WERI-Rb-1 (cell line): ENCODE results near the gene NTN1.

Source experiments
- DNase-seq: peaks from one replicate; pipeline ENCODE4 v3.0.0-alpha.2; 2020
- H3K27ac ChIP-seq: fragments of 250-450 bp; sonication (Bioruptor Pico); 2 replicates; pipeline ENCODE4 v1.5.1; 2020; ENCODE audit warnings: mild to moderate bottlenecking, moderate library complexity
- H3K27me3 ChIP-seq: fragments of 250-450 bp; sonication (Bioruptor Pico); 2 replicates; pipeline ENCODE4 v1.5.1; 2021; ENCODE audit warnings: mild to moderate bottlenecking, low read depth, moderate library complexity; ENCODE audit not compliant: insufficient read depth, severe bottlenecking
- H3K36me3 ChIP-seq: fragments of 250-450 bp; sonication (Bioruptor Pico); 2 replicates; pipeline ENCODE4 v1.5.1; 2020; ENCODE audit warnings: mild to moderate bottlenecking, moderate library complexity
- H3K4me3 ChIP-seq: 2 replicates; pipeline ENCODE4 v1.5.1; 2011; ENCODE audit warnings: low read depth, mild to moderate bottlenecking, control low read depth, low read length
- H3K9me3 ChIP-seq: fragments of 250-450 bp; sonication (Bioruptor Pico); 2 replicates; pipeline ENCODE4 v1.5.1; 2021; ENCODE audit warnings: mild to moderate bottlenecking, moderate library complexity; ENCODE audit not compliant: severe bottlenecking
- CTCF ChIP-seq: IDR thresholded peaks from 2 replicates; pipeline ENCODE4 v1.5.1; 2011; ENCODE audit warnings: low read depth, mild to moderate bottlenecking, control low read depth, inconsistent platforms, low read length

The NTN1 gene

GRCh38 chr17:9062399-9062902 lies 41.1 kb downstream of the NTN1 start:
- H3K27me3 ChIP-seq, result no peaks in the 10 kb centered on the region
- DNase-seq, result no peak
- no peak overlapping the region for H3K4me3 ChIP-seq
- no peaks in the 10 kb centered on the region for H3K9me3 ChIP-seq
- H3K36me3 ChIP-seq, result no peaks in the 10 kb centered on the region
- no peak overlapping the region for H3K27ac ChIP-seq
- TF ChIP-seq CTCF, result no peak

- H3K4me3 ChIP-seq, result no peak overlapping the region
- DNase-seq, result no peak
- no peaks in the 10 kb centered on the region for H3K36me3 ChIP-seq
- no peak for TF ChIP-seq CTCF
- H3K27me3 ChIP-seq, result no peaks in the 10 kb centered on the region
- H3K9me3 ChIP-seq, result no peaks in the 10 kb centered on the region
- no peak overlapping the region for H3K27ac ChIP-seq
Observed at GRCh38 chr17:9064311-9064834, 43.1 kb downstream of the NTN1 start.

- no peak overlapping the region for H3K27ac ChIP-seq
- TF ChIP-seq CTCF, result no peak
- no peaks in the 10 kb centered on the region for H3K36me3 ChIP-seq
- DNase-seq, result no peak
- no peaks in the 10 kb centered on the region for H3K27me3 ChIP-seq
- H3K4me3 ChIP-seq, result no peak overlapping the region
- no peaks in the 10 kb centered on the region for H3K9me3 ChIP-seq
Observed at GRCh38 chr17:9071016-9071415, 49.7 kb downstream of the NTN1 start.

- TF ChIP-seq CTCF, result no peak
- Histone ChIP-seq H3K9me3 (no peaks in the 10 kb centered on the region), H3K27ac (no peak overlapping the region), H3K27me3 (no peaks in the 10 kb centered on the region), H3K4me3 (no peak overlapping the region), H3K36me3 (no peaks in the 10 kb centered on the region)
- DNase-seq, result no peak
Observed at GRCh38 chr17:9071811-9072498, 50.6 kb downstream of the NTN1 start.

- no peak for TF ChIP-seq CTCF
- no peak overlapping the region for H3K27ac ChIP-seq
- no peaks in the 10 kb centered on the region for H3K9me3 ChIP-seq
- H3K4me3 ChIP-seq, result no peak overlapping the region
- no peak for DNase-seq
- H3K36me3 ChIP-seq, result no peaks in the 10 kb centered on the region
- no peaks in the 10 kb centered on the region for H3K27me3 ChIP-seq
Observed at GRCh38 chr17:9072696-9073339, 51.5 kb downstream of the NTN1 start.
